Stimulated activated CD4-positive, alpha-beta T cell treated with anti-CD3 and anti-CD28 coated beads, Interleukin-2, amount 100 ng/mL, for 24 hours (primary cell): ENCODE data around the gene PREP.
"Not testable (repeated sequence)": the region's sequence is repeated elsewhere in the genome, so short reads cannot be mapped to it uniquely, and the experiment has no call there.

Experiments
- DNase-seq, 2 donors: peaks; one replicate each; pipeline ENCODE4 v3.0.0-alpha.2; 2020

The PREP gene

GRCh38 chr6:105402939-105403935 lies at the start of gene PREP:
PREP (minus strand) TSS chr6:105403082; CDS start chr6:105402891, 191 bp downstream.
- peak; percentile 82 to 87 for DNase-seq

DNA sequence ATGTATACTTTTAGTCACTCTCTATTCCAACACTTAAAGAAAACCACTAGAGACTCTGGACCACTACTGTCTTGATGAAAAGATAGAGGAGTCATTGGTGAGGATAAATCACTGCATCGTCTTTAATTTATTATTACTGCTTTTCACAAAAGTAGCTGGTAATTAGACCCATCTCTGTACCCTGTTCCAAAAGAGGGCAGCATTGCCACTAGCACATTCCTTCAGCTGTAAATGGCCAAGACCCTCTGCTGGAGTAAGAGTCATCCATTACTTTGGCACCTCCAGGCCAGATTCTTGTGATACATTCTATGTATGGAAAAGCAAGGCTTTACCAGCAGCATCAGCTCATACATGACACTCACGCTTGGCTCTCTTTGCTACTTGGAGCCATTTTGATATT lies 49.5 kb upstream of the PREP start:
- DNase-seq = no peak

DNA sequence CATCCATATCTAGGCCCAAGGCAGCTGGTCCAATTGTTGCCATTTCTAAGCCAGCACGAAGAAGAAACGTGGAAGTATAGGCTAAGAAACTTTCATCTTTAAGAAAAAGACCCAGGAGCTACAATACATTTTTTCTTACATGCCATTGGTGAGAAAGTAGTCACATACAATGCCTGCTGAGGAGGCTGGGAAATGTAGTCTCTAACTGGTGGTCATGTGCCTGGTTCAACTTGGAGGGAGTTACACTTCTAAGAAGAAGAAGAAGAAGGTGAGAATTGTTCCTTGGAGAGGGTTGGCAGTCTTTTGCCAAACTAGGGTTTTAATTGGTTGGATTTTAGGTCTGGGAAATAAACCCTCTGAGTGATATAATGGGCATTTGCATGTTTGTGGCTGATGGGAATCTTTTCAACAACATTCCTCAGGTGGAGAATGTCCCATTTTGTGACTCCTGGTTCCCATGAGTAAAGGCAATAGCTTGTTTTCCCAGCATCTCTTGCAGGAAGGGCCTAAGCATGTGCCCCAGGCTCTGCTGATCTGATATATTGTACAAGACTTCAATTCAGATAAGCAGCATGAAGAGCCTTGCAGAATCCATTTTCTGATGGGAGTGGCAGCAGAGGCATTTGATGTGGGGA lies 47.0 kb upstream of the PREP start:
- DNase-seq = no peak

DNA sequence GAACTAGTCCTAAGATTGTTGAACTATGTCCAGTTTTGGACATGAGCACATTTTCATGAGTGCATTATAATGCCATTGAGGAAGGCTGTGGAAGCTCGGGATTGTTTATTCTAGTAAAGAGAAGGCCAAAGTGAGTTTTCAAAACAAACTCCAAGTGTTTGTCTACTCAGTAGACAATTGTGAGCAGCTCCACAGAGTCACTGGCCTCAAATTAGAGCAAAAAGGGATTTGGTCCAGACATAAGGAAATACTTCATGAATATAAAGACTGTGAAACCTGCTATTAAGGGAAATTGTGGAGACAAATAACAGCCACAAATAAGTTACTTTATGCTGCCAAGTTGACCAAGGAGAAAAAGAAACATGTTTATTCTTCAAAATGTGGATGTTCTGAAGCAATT lies 42.6 kb upstream of the PREP start:
- DNase-seq = no peak

DNA sequence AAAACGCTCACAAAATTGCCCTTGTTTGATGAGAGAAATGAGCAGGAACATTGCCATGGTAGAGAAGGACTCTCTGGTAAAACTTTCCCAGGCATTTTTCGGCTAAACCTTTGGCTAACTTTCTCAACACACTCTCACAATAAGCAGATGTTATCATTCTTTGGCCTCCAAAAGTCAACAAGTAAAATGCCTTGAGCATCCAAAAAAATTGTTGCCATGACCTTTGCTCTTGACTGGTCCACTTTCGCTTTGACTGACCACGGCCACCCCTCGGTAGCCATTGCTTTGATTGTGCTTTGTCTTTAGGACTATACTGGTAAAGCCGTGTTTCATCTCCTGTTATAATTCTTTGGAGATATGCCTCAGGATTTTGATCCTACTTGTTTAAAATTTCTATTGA lies 41.1 kb upstream of the PREP start:
- DNase-seq = no peak

DNA sequence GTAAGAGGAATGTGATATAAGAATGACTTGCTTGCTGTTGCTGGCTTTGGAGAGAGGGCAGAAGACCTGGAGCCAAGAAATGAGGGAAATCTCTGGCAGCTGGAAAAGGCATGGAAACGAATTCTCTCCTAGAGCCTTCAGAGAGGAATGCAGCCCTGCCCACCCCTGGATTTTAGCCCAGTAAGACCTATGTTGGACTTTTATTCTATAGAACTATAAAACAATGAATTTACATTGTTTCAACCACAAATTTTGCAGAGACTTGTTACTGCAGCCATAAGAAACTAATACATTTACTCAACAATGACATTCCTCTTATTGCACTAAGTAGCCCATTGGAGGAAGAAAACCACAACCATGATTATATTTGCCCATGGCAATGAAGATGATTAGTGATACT lies 39.5 kb upstream of the PREP start:
- no peak for DNase-seq

GRCh38 chr6:105437236-105437635 lies 34.4 kb upstream of the PREP start:
- no peak for DNase-seq

DNA sequence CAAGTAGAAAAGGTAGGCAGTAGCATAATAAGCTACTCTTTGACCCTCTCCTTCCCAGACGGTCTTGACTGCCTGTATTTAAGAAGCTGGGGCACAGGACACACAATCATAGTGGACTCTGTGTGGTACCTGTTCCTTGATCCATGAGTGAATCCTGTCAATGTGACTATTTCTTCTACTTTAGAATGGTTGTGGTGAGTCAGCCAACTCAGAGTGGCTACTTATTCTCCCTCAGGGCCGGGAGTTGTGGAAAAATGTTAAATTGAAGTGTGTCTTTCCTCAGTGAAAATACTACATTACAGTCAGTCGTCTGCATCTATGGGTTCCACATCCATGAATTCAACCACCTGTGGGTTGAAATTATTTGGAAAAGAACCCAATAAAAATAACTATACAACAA lies 30.8 kb upstream of the PREP start:
- DNase-seq = no peak

GRCh38 chr6:105432797-105433196 lies 29.9 kb upstream of the PREP start:
- DNase-seq = no peak

GRCh38 chr6:105431226-105431625 lies 28.3 kb upstream of the PREP start:
- peak in 1 of 2 donors; percentile 20 for DNase-seq

- DNase-seq = no peak
Measured at GRCh38 chr6:105430685-105431084, 27.8 kb upstream of the PREP start.

DNA sequence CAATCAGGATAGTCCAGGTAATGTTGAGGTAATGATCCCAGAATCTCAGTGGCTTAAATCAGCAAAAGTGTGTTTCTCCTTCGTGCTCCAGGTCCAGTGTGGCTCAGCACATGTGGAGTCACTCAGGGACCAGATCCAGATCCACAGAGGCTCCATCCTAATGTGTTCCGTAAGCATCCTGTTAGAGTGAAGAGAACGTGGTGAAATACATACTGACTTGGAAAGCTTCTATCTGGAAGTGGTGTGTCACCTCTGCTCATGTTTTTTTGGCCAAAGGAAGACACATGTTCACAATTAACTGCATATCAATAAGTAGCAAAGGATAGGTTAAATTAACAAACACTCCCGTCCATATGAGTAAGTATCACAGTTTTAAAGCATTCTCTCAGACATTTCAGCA lies 26.8 kb upstream of the PREP start:
- DNase-seq = no peak

GRCh38 chr6:105428342-105428957 lies 25.6 kb upstream of the PREP start:
- DNase-seq = no peak

GRCh38 chr6:105424175-105424783 lies 21.4 kb upstream of the PREP start:
- peak; percentile 64 to 71 for DNase-seq

GRCh38 chr6:105416971-105417370 lies 14.1 kb upstream of the PREP start:
- DNase-seq = not testable (repeated sequence)

- no peak for DNase-seq
Measured at GRCh38 chr6:105409734-105410133, 6.9 kb upstream of the PREP start.

DNA sequence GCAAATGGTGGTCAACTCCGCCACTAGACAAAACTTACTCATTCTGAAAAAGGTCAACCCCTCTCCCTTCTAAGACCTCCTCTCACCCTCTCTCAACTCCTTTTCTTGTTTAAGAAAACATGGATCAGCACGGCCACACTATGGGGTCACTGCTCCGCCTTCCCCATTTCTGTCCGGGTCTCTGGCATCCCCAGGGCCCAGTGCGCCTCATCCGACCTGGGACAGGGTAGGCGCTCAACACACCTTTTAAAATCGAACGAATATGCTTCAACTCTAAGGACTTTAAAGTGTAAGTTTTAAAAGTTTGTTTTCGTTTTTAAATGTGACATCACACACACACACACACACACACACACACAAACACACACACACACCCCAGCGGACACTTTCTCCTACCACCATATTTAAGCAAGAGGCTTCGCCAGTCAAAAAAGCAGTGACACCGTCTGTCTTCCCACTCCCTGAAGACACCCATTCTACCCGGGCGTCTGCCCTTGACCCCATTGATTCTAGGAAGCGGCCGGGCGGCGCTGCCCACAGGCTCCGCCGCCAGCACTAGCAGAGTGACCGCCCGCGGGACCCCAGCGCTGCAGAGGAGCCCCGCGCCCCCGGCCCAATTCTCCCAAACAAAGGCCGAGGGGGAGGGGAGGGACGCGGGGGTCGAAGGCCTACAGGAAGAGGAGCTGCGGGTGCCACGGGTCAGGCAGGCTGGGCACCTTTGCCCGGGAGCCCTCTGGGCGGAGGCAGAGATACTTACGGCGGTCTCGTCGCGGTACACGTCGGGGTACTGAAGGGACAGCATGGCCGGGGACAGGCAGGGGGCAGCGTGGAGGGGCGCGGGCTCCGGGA lies 568 bp downstream of the PREP start:
- DNase-seq = peak in 1 of 2 donors; percentile 34

- DNase-seq = no peak
Measured at GRCh38 chr6:105401247-105402089, 1.4 kb downstream of the PREP start.

DNA sequence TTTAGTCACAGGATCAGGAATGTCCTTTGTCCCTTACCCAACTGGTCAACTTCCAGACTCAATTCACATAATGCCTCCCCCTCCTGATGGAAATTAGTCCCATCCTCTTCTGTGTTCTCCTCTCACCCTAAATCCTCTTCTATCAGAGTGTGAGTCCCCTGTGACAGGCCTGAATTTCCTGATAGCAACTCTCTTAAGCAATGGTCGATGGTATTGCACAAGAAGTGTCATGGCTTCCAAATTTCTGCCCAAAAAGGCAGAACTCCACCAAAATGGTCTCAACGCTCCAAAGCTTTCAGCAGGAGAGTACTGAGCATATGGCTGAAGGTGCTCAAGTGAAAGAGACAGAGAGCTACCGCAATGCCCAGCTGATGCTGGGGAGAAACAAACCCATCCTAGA lies 2.4 kb downstream of the PREP start:
- no peak for DNase-seq

DNA sequence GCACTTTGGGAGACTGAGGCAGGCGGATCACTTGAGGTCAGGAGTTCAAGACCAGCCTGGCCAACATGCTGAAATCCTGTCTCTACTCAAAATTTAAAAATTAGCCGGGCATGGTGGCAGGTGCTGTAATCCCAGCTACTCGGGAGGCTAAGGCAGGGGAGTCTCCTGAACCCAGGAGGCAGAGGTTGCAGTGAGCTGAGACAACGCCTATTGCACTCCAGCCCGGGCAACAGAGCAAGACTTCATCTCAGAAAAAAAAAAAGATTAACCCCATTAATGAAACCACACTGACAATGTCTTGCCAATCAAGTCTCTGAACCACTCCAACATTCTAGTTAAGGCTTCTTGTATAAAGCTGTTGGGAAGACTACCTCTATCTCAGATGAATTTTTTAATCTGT lies 4.0 kb downstream of the PREP start:
- DNase-seq = no peak

- no peak for DNase-seq
Measured at GRCh38 chr6:105397987-105398386, 4.9 kb downstream of the PREP start.
